ENCODE data around the gene RTN4RL1. TPM values are rescaled to one million over a fixed set of nuclear protein-coding genes. Genes with fewer than 3 reads are reported as not detected.

Gene RTN4RL1
- total RNA-seq, 2 experiments from 2014 or later, result not detected

DNA sequence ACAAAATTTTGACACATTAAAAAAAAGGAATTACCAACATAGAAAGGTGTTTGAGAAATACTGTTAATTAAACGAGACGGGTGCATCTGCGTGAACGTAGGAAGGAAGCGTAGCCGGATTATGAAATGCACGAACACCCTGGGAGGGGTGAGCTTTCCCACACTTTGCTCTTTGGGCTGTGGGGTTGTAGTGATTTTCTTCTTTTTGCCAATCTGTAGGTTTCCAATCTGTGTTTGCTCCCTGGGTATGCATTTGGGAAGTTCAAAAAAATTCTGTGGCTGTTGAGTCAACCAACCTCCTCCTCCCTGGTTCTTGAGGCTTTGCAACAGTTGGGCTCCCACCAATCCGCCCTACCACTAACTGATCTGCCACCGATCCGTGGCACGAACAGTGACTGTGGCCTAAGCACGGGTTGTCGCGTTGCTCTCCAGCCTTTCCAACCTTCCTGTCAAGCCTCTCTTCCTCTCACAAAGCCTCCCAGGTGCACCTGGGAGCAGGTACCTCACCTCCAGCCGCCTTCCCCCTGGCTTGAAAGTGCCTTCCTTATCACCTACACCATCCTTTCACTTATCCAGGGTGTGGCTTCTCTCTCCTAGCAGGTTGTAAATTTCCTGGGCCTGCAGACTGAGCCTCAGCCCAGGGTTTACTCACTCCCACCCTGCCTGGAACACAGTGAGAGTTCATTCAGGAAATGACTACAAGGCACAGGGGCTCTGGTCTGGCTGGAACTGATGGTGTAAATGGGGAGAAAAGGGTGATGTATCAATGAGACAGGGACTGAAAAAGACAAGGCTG, 16.6 kb downstream of the RTN4RL1 start:
- Histone ChIP-seq H3K9me2 (ENCODE audit: insufficient read depth, low read length) (no peaks in the 10 kb centered on the region), H3K4me2 (ENCODE audit: low read length) (no peak overlapping the region), H3K4me3 (ENCODE audit: low read depth, low read length, poor library complexity, severe bottlenecking) (no peak overlapping the region), H2AFZ (ENCODE audit: low read length) (no peak overlapping the region), H3K4me1 (ENCODE audit: insufficient read depth, low read length, poor library complexity, severe bottlenecking) (no peaks in the 10 kb centered on the region), H3K79me2 (ENCODE audit: insufficient read depth, low read depth, low read length) (no peaks in the 10 kb centered on the region), H4K20me1 (ENCODE audit: insufficient read depth, low read length) (no peaks in the 10 kb centered on the region), H3K36me3 (ENCODE audit: insufficient read depth, low read length) (no peaks in the 10 kb centered on the region), H3K27ac (ENCODE audit: low read depth, low read length, poor library complexity, severe bottlenecking) (no peak overlapping the region), H3K9me3 (ENCODE audit: low read length) (no peaks in the 10 kb centered on the region)
- CTCF ChIA-PET (ENCODE audit: unreplicated experiment), result no interaction called here
- intact Hi-C loops (cut with micrococcal nuclease; ENCODE audit: unreplicated experiment), result no loop called here
- BruUV-seq (replicated peaks), result no TSS peak
- DNase-seq (ENCODE audit: low spot score), result no peak
- POLR2A ChIA-PET, result no interaction called here
- TF ChIP-seq EZH2phosphoT487 (IDR thresholded peaks at IDR 0.05; ENCODE audit: borderline replicate concordance, low read depth, low read length), result no peak
- TF ChIP-seq CTCF (conservative IDR thresholded peaks at IDR 0.05; ENCODE audit: low read length), result no peak

GRCh38 chr17:2004435-2004952, 20.6 kb downstream of the RTN4RL1 start:
- no TSS peak for BruUV-seq (replicated peaks)

More at GRCh38 chr17:2004435-2004952, 20.6 kb downstream of the RTN4RL1 start:
- no peak overlapping the region for H2AFZ ChIP-seq (ENCODE audit: low read length)
- ChIA-PET POLR2A (no interaction called here), CTCF (ENCODE audit: unreplicated experiment) (no interaction called here)
- H3K4me1 ChIP-seq (ENCODE audit: insufficient read depth, low read length, poor library complexity, severe bottlenecking), result no peaks in the 10 kb centered on the region
- DNase-seq (ENCODE audit: low spot score), result no peak
- no peaks in the 10 kb centered on the region for H3K9me3 ChIP-seq (ENCODE audit: low read length)
- H3K27ac ChIP-seq (ENCODE audit: low read depth, low read length, poor library complexity, severe bottlenecking), result no peak overlapping the region
- H3K9me2 ChIP-seq (ENCODE audit: insufficient read depth, low read length), result no peaks in the 10 kb centered on the region
- no peaks in the 10 kb centered on the region for H3K79me2 ChIP-seq (ENCODE audit: insufficient read depth, low read depth, low read length)
- no peaks in the 10 kb centered on the region for H3K36me3 ChIP-seq (ENCODE audit: insufficient read depth, low read length)
- TF ChIP-seq CTCF (conservative IDR thresholded peaks at IDR 0.05; ENCODE audit: low read length) (no peak), EZH2phosphoT487 (IDR thresholded peaks at IDR 0.05; ENCODE audit: borderline replicate concordance, low read depth, low read length) (no peak)
- intact Hi-C loops (cut with micrococcal nuclease; ENCODE audit: unreplicated experiment), result no loop called here
- no peak overlapping the region for H3K4me3 ChIP-seq (ENCODE audit: low read depth, low read length, poor library complexity, severe bottlenecking)
- no peak overlapping the region for H3K4me2 ChIP-seq (ENCODE audit: low read length)
- no peaks in the 10 kb centered on the region for H4K20me1 ChIP-seq (ENCODE audit: insufficient read depth, low read length)
